HepG2 (cell line): ENCODE measurements around the gene AFTPH. TPM values are rescaled to one million over a fixed set of nuclear protein-coding genes. Genes with fewer than 3 reads are reported as not detected.

Experiments used
- GABPA ChIP-seq, 2 experiments: IDR thresholded peaks; 2 replicates each; pipeline ENCODE4 v1.6.1; 2011 to 2016; ENCODE audit warnings: low read depth in 2 of 2, low read length in 1 of 2, missing biosample characterization in 1 of 2, missing genetic modification characterization in 1 of 2
- JUND ChIP-seq: sonication (generic); formaldehyde crosslinking; IDR thresholded peaks from 2 replicates; pipeline ENCODE4 v1.8.0; 2022; ENCODE audit warnings: mild to moderate bottlenecking, missing genetic modification reagents
- MIER2 ChIP-seq: IDR thresholded peaks from 2 replicates; pipeline ENCODE4 v1.6.1; 2016; ENCODE audit warnings: missing biosample characterization, missing genetic modification reagents
- NFE2 ChIP-seq: sonication (generic); formaldehyde crosslinking; IDR thresholded peaks from 2 replicates; pipeline ENCODE4 v1.4.0; 2020; ENCODE audit warnings: missing genetic modification reagents
- PHB2 ChIP-seq: fragments of 450-650 bp; IDR thresholded peaks from 2 replicates; pipeline ENCODE4 v1.6.1; 2018; ENCODE audit not compliant: partially characterized antibody
- PRMT3 ChIP-seq: sonication (generic); formaldehyde crosslinking; IDR thresholded peaks from 2 replicates; pipeline ENCODE4 v1.8.1; 2022; ENCODE audit warnings: low read depth, mild to moderate bottlenecking, moderate library complexity, missing genetic modification reagents, borderline replicate concordance
- ZBTB42 ChIP-seq: sonication (generic); formaldehyde crosslinking; IDR thresholded peaks from 2 replicates; pipeline ENCODE4 v1.5.0; 2020; ENCODE audit warnings: mild to moderate bottlenecking, missing genetic modification reagents
- ZBTB8A ChIP-seq: sonication (generic); formaldehyde crosslinking; IDR thresholded peaks from 2 replicates; pipeline ENCODE4 v1.4.0; 2020; ENCODE audit warnings: mild to moderate bottlenecking, low read depth, missing genetic modification reagents, borderline replicate concordance
- ZFP1 ChIP-seq: IDR thresholded peaks from 2 replicates; pipeline ENCODE4 v1.6.1; 2016
- ZNF292 ChIP-seq: sonication (generic); formaldehyde crosslinking; IDR thresholded peaks from 2 replicates; pipeline ENCODE4 v1.8.1; 2022; ENCODE audit warnings: mild to moderate bottlenecking, low read depth, missing genetic modification reagents, borderline replicate concordance
- ZNF605 ChIP-seq: sonication (generic); formaldehyde crosslinking; IDR thresholded peaks from 2 replicates; pipeline ENCODE4 v1.8.0; 2022; ENCODE audit warnings: mild to moderate bottlenecking, missing genetic modification reagents
- ZNF644 ChIP-seq: IDR thresholded peaks from 2 replicates; pipeline ENCODE4 v1.6.1; 2016; ENCODE audit warnings: low read depth
- ZNF678 ChIP-seq: sonication (generic); formaldehyde crosslinking; IDR thresholded peaks from 2 replicates; pipeline ENCODE4 v1.4.0; 2020; ENCODE audit warnings: mild to moderate bottlenecking, missing genetic modification reagents
- ZSCAN12 ChIP-seq: sonication (generic); formaldehyde crosslinking; IDR thresholded peaks from 2 replicates; pipeline ENCODE4 v1.9.0; 2021; ENCODE audit warnings: mild to moderate bottlenecking, missing genetic modification reagents
- ZSCAN25 ChIP-seq: sonication (generic); formaldehyde crosslinking; IDR thresholded peaks from 2 replicates; pipeline ENCODE4 v1.8.0; 2022; ENCODE audit warnings: mild to moderate bottlenecking, missing genetic modification reagents
- polyA plus RNA-seq, 8 experiments: library from polyadenylated mRNA; depleted of rRNA in 3 of 8; stranded (reverse) in 7 of 8; unstranded in 1 of 8; fragments of >200 nt; fragmentation: Illumina TruSeq in 4 of 8; extraction: Trizol in 4 of 8; gene quantifications; 2 replicates each; pipeline versions ENCODE4 v1.2.1 to v1.2.3, GENCODE V29; 2011 to 2016; ENCODE audit warnings: low read depth in 4 of 8, missing spikeins in 1 of 8, mixed read lengths in 1 of 8; ENCODE audit not compliant: insufficient read depth in 1 of 8
- total RNA-seq, 5 experiments: library from RNA; depleted of rRNA; stranded (reverse); fragments of >200 nt; fragmentation: Illumina TruSeq; extraction: Trizol; gene quantifications; 2 replicates each; pipeline ENCODE4 v1.2.3, GENCODE V29; 2016; ENCODE audit warnings: low read depth in 1 of 5
- TF ChIP-seq, protein P1 (sequence below): sonication (generic); formaldehyde crosslinking; IDR thresholded peaks from 2 replicates; pipeline ENCODE4 v1.5.0; 2020; ENCODE audit warnings: missing genetic modification reagents
- TF ChIP-seq, protein P2 (sequence below): sonication (generic); formaldehyde crosslinking; IDR thresholded peaks from 2 replicates; pipeline ENCODE4 v1.5.1; 2020; ENCODE audit warnings: missing genetic modification reagents, mild to moderate bottlenecking, borderline replicate concordance
- TF ChIP-seq, protein P3 (sequence below): sonication (generic); formaldehyde crosslinking; IDR thresholded peaks from 2 replicates; pipeline ENCODE4 v1.5.1; 2020; ENCODE audit warnings: missing genetic modification reagents, mild to moderate bottlenecking, borderline replicate concordance
- TF ChIP-seq, protein P4 (sequence below): sonication (generic); formaldehyde crosslinking; IDR thresholded peaks from 2 replicates; pipeline ENCODE4 v1.8.0; 2022; ENCODE audit warnings: missing genetic modification reagents, mild to moderate bottlenecking, borderline replicate concordance

AFTPH gene
- total and polyA plus RNA-seq, 2 of the 13 experiments (the other 11 are each of a cell fraction or from before 2014, with no cell fraction given) = 27.5 to 36.8 TPM

DNA sequence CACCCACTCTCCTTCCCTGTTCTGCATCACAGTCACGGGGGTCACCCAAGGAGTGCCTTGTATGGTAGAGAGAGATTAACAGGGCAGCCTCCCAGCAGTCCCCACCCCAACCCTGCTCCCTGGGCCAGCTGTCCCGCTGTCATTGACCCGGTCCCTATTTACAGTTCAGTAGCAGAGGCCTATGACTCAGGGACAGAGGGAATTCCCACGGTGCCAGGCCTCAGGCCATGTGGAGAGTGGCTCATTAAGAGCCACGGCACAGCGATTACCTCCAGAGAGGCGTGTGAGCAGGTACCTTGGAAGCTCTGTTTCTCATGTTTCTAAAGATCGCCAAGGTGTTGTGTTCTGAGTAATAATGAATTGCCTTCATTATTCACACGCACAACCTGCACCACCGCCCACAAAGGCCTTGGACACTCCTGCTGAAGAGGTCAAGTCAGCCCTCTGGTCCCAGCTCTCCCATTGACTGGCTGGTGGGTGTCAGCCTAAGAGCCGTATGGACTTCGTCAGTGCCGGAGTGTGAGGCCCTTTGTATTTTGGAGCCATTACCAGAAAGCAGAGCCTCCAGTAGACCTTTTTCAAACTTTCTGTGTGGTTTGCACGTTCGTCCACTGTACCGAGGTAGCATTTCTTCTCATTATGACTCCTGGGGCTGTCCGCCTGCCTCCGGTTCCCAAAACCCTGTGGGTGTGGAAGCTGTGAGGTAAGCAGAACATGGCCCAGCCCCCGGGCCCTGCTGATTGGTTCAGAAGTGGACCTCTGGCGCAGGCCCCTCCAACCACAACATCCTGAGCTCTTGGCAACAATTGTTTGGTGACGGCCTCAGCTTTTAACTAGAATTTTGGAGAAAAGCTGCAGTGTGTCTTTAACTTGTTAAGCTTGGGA is 82.6 kb downstream of the AFTPH start (continued):
- TF ChIP-seq, protein P1, sequence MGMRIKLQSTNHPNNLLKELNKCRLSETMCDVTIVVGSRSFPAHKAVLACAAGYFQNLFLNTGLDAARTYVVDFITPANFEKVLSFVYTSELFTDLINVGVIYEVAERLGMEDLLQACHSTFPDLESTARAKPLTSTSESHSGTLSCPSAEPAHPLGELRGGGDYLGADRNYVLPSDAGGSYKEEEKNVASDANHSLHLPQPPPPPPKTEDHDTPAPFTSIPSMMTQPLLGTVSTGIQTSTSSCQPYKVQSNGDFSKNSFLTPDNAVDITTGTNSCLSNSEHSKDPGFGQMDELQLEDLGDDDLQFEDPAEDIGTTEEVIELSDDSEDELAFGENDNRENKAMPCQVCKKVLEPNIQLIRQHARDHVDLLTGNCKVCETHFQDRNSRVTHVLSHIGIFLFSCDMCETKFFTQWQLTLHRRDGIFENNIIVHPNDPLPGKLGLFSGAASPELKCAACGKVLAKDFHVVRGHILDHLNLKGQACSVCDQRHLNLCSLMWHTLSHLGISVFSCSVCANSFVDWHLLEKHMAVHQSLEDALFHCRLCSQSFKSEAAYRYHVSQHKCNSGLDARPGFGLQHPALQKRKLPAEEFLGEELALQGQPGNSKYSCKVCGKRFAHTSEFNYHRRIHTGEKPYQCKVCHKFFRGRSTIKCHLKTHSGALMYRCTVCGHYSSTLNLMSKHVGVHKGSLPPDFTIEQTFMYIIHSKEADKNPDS (CRISPR knock-in tag) = no peak
- TF ChIP-seq ZNF678 = no peak
- TF ChIP-seq PHB2 = no peak
- no peak for TF ChIP-seq MIER2 (CRISPR knock-in tag)
- TF ChIP-seq NFE2 (CRISPR knock-in tag) = no peak
- TF ChIP-seq, protein P2, sequence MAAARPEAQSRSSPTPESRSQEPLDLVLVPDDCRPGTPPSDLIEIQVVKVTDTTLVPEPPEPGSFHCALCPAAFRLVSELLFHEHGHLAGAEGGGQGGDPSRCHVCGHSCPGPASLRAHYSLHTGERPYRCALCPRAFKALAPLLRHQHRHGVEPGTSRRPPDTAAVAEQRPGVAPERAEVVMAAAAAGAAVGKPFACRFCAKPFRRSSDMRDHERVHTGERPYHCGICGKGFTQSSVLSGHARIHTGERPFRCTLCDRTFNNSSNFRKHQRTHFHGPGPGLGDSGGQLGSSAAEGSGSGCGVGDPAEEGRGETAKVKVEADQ (CRISPR knock-in tag) = 0 out of 2 replicates have a peak, but pooled peaks have one; percentile 37
- TF ChIP-seq, protein P3, sequence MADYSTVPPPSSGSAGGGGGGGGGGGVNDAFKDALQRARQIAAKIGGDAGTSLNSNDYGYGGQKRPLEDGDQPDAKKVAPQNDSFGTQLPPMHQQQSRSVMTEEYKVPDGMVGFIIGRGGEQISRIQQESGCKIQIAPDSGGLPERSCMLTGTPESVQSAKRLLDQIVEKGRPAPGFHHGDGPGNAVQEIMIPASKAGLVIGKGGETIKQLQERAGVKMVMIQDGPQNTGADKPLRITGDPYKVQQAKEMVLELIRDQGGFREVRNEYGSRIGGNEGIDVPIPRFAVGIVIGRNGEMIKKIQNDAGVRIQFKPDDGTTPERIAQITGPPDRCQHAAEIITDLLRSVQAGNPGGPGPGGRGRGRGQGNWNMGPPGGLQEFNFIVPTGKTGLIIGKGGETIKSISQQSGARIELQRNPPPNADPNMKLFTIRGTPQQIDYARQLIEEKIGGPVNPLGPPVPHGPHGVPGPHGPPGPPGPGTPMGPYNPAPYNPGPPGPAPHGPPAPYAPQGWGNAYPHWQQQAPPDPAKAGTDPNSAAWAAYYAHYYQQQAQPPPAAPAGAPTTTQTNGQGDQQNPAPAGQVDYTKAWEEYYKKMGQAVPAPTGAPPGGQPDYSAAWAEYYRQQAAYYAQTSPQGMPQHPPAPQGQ (CRISPR knock-in tag) = no peak
- no peak for TF ChIP-seq GABPA (IDR thresholded peaks at IDR 0.05; ENCODE audit: low read depth, low read length)
- no peak for TF ChIP-seq GABPA (CRISPR knock-in tag; IDR thresholded peaks at IDR 0.05; ENCODE audit: low read depth)
- no peak for TF ChIP-seq ZBTB42 (CRISPR knock-in tag)
- no peak for TF ChIP-seq JUND
- peak; percentile 62; the same call in 1 of the 2 replicates for TF ChIP-seq ZNF292 (CRISPR knock-in tag)
- TF ChIP-seq ZNF644 (CRISPR knock-in tag) = peak; percentile 63
- TF ChIP-seq, protein P4, sequence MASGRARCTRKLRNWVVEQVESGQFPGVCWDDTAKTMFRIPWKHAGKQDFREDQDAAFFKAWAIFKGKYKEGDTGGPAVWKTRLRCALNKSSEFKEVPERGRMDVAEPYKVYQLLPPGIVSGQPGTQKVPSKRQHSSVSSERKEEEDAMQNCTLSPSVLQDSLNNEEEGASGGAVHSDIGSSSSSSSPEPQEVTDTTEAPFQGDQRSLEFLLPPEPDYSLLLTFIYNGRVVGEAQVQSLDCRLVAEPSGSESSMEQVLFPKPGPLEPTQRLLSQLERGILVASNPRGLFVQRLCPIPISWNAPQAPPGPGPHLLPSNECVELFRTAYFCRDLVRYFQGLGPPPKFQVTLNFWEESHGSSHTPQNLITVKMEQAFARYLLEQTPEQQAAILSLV (CRISPR knock-in tag) = no peak
- TF ChIP-seq ZSCAN12 (CRISPR knock-in tag) = no peak
- TF ChIP-seq PRMT3 (CRISPR knock-in tag) = no peak
- TF ChIP-seq ZBTB8A (CRISPR knock-in tag) = no peak
- no peak for TF ChIP-seq ZNF605
- no peak for TF ChIP-seq ZFP1 (CRISPR knock-in tag)
- TF ChIP-seq ZSCAN25 (CRISPR knock-in tag) = no peak
